ENCODE measurements around the gene RNF212.

Gene RNF212

GRCh38 chr4:1115528-1116293, 2.3 kb upstream of the RNF212 start:
- DNase-seq = no peak

- no peak for DNase-seq
Measured at GRCh38 chr4:1112821-1113182, 562 bp downstream of the RNF212 start.

DNA sequence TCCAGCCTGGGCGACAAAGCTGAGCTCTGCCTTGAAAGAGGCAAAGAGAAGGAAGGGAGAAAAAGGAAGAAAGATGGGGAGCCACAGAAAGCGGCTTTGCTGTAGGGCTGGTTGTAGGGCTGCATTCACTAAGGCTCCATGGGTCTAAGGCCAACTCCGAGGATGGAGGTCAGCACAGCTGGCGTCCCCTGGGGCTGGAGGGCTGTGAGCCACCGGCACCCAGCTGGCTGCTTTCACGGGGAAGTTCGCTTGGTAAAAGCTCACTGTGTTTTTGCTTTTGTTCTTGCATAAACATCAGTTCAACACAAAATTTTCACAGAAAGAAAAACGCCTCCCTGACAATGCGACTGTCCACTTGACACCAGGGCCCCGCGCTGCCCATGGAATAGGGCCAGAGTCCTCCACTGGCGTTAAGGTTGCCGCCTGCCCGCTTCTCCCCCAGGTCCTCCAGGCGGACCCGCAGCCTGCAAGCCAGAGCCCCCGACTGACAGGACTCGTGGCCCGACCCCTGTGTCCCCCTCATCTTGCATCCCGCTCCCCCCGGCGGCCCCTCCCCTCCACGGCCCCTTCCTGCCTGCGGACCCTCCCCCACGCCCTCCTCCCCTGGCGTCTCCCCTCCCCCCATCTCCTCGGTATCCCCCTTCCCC, 1.1 kb downstream of the RNF212 start:
- no peak for DNase-seq

- DNase-seq = no peak
Measured at GRCh38 chr4:1111259-1111809, 2.0 kb downstream of the RNF212 start.

DNA sequence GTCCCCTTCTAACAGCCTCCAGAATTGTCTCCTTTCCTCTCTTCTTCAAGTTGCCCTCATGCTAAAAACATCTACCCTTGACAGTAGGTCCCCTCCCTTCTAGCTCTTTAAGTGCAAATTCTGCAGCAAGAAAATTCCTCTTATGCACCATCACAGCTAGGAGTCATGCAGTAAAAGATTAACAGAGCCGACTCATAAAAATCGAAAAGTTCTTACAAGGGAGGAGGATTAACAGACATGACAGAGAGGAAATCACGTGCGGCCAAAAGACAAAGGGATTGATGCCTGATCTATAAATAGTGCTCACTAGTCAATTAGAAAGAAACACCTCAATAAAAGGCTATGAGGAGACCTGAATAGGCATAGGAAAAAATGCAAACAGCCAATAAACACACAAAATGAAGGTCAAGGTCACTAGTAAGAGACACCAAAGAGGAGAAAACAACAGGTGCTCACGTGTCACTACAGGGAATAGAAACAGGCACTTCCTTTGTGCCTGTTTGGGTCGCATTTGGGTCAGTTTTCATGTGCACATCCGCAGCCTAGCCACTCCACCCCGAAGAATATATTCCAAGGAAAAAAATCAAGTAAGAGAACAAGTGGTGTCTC, 3.4 kb downstream of the RNF212 start:
- DNase-seq = no peak

GRCh38 chr4:1109333-1109732, 4.0 kb downstream of the RNF212 start:
- DNase-seq = no peak

DNA sequence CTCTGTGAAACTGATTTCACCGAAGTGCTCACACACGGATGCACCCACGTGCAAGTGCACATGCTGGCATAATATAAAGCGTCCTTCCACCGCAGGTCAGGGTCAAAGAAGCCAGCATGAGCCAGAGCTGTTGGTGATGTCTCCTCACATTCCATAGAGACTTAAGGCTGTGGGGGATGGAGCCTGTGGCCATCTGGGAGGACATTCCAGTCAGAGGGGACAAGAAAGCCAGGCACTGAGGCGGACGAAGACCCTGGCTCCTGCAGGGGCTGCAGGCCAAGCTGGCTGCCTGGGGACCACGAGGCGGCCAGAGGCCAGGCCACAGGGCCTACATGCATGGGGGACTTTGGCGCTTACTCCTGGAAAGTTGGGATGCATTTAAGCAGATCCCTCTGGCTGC, 7.7 kb downstream of the RNF212 start:
- DNase-seq = no peak

DNA sequence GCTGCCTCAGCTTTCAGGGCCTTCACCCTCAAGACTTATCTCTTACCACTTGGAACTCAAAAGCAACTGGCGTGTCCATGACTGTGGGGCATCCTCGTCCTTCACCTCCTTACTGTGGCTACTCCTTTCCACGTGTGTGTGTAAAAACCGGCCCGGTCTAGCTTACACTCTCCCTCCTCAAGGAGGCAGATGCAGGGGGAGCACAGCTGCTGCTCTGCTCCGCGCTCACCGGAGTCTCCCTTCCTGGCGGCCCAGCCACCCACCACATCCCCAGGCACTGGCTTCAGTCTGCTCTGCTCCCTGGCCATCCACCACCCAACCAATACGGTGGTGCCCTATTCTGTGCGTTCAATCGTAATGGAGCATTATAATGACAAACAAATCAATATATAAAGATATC, 8.3 kb downstream of the RNF212 start:
- DNase-seq = no peak

DNA sequence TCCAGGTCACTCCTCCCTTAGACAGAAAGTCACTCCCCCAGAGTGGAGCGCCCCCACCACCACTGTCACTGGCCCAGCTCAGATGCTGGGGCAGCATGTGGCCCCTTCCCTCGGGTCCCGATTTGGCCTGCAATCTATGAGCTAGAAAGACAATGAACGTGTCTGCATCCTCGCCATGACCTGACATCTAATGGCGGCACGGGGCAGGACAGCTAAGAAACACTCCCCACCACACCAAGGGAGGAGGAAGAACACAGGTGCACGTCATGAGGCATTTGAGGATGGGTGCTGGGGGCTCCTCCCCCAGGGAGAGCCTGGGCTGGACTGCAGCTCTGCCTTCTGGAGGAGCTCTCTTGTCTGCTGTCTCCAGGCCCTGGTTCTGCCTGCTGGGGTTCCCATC, 8.7 kb downstream of the RNF212 start:
- DNase-seq = no peak

- DNase-seq = no peak
Measured at GRCh38 chr4:1099684-1100335, 13.6 kb downstream of the RNF212 start.

DNA sequence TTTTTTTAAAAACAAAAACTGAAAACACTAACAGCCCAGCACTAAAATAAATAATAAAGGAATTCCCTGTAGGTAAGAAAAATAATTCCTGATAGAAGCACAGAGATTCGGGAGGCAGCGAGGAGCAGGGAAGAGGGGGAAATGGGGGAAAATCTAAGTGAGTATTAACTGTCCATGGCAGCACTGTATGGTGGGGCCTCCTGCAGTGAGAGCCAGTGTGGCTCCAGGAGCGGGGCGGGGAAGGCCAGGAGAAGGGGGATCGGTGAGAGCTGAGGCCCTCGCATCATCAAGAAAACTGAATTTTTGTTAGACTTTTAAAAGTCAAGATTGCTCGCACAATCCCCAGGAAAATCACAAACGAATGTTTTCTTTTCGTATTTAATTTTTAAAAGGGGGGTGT, 14.1 kb downstream of the RNF212 start:
- DNase-seq = no peak

- DNase-seq = no peak
Measured at GRCh38 chr4:1098311-1098925, 14.9 kb downstream of the RNF212 start.

- DNase-seq = no peak
Measured at GRCh38 chr4:1097553-1097952, 15.8 kb downstream of the RNF212 start.

DNA sequence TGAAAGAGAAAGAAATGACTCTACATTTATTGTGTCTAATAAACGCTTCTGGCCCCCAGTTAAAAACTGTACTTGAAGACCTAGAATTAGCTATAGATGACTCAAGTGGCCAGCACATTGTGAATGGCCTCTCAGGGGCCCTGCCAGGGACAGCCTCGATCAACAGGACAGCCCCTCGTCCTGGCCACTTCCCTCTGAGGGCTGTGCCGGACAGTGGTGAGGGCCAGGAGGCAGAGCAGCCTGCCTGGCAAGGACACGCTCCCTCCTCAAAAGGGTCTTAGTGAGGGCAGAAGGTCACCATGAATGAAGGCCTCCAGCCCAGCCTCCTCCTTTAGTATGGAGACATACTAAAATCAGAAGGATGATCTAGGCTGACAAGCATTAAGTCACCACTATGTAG, 16.5 kb downstream of the RNF212 start:
- no peak for DNase-seq

DNA sequence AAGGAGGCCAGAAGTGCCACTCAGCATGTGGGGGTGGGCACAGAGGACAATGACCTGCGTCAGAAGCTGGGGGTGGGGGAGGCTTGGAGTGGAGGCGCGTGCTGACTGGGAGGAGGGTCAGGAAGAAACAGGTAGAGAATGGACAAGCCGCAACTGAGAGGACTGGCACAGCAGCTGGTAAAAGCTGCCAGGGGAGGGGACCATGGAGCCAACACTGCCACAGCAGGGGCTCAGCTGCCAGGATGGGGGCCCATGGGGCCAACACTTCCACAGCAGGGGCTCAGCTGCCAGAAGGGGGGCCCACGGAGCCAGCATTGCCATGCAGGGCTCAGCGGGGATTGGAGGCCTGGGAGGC, 19.1 kb downstream of the RNF212 start:
- no peak for DNase-seq

DNA sequence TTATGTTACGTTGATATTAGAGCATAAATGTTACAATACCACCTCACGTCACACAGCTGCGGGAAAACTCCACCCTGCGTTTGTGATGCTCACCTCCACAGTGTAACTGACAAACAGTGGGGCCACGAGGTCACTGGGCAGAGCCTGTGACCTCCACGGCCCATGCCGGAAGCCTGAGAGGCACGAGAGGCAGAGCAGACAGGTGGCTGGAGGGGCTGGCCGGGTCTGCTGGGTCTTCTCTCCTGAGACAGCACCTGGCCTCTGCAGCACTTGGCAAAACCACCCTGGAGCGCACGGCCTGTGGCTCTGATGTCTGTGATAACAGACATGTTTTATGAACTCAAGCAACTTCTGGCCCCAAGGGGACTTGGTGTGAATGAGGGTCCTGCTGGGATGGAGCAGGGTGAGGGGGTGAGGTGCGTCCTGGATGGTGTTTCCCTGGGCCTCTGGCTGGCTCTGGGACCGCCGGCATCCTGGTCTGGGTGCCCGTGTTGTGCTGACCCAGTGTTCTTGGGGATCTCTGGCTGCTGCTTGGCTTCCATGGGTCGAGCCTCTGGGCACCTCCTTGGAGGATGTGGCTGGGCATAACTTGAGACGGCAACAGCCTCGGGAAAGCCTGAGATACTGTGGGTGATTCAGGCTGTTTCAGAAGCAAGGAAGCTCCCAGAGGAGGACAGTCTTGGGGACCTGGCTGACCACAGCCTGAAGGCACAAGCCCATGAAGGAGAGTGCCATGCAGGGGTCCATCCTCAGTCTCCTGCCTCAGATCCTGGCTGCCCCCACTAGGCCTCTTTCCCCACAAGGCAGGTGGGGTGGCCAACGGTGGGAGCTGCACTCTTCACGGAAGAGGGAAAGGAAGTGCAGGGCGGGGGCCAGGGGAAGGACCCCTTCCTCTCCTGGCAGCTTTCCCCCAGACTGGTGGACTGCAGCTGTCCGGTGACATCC, 19.7 kb downstream of the RNF212 start:
- DNase-seq = no peak

DNA sequence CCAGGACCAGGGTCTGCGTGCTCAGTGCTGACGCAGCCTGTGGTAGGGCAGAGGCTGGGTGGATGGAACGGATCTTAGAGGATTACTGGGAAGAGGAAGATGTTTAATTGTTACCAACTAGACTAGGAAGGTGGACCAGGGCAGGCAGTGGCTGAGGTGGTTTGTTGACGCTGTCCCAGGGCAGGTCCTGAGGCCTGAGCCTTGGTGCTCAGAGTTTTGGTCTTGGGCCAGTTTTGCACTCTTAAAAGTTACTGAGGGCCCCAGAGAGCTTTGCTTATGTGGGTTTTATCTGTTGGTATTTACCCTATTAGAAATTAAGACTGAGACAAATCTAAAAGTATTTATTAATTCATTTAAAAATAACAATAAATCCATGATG, 20.4 kb downstream of the RNF212 start:
- no peak for DNase-seq

- no peak for DNase-seq
Measured at GRCh38 chr4:1092026-1092982, 21.1 kb downstream of the RNF212 start.

- no peak for DNase-seq
Measured at GRCh38 chr4:1091561-1091995, 21.8 kb downstream of the RNF212 start.
